GM19023 (cell line): ENCODE data around the gene CXCL11.
"Not testable (repeated sequence)": the region's sequence is repeated elsewhere in the genome, so short reads cannot be mapped to it uniquely, and the experiment has no call there.

Experiments
- ATAC-seq: cut with Tn5 transposase; IDR thresholded peaks from one replicate; pipeline ENCODE4 v1.9.1; 2021; ENCODE audit warnings: mild to moderate bottlenecking, moderate library complexity; ENCODE audit not compliant: unreplicated experiment

CXCL11 gene

DNA sequence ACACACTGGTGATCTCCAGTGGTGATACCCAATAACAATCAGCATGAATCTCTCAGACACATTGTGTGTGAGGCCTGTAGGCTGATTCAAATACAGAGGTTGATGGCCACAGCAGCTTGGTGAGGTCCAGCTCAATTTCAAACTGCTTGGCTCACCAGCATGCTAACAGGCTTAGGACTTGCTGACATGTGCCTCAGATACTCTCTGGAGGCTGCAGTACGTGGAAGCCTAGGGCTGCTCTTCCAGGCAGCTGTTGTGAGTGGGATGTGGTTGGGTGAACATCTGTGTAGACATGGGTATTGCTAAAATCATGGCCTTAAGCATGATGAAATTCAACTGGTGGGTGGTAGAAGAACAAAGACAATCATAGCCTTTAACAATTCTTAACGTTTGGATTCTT is 32.8 kb downstream of the CXCL11 start:
- ATAC-seq, result no peak

DNA sequence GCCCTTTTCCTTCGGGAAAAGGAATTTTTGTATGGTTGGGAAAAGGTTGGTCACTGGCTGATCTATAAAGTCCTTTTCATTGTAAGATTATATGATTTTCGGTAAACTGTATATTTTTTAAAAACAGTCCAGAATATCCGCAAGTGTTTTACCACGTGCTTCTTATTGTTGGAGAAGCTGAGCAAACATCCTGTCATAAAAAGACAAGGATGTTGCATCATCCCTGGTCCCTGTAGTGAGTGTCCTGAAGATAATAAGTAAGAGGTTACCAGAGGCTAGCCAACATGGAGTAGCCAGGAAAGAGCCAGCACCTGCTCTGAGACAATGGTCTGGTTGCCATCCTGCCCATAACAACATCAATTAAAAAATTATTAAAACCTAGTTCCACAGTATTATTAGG is 33.7 kb downstream of the CXCL11 start:
- ATAC-seq, result no peak

DNA sequence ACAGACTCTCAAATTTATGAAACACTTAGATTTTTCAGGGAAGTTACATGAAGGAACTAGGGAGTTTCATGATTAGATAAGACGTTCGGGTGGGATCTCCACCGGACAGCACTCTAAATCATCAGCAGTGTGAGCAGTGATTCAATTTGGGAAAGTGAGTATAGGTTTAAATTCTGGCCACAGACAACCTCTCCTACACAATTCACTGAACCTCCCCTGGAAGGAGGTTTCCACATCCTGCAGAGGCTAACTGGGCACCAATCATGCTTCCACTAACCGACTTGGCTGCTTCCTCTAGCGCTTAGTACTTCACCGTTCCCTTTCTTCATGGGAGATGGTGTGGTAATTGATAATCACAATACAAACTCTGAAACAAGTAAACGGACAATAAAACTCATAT is 34.2 kb downstream of the CXCL11 start:
- ATAC-seq, result no peak

DNA sequence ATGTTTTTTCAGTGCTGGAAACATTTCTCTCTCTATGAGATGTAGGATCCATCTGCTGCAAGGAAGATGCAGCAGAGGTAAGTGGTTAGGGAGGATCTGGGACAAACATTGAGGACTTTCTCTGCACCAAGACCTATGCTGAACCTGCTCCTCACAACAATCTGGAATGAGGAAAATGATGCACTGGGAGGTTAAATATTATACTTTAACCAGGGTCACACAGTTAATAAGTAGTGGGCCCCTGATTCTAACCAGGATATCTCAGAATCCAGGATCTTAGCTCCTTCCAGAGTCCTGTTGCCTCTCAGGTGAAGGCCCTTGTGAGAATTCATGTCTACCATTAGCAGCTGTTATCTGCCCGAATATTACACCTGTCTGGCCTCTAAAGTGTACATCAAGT is 35.6 kb downstream of the CXCL11 start:
- ATAC-seq, result no peak

DNA sequence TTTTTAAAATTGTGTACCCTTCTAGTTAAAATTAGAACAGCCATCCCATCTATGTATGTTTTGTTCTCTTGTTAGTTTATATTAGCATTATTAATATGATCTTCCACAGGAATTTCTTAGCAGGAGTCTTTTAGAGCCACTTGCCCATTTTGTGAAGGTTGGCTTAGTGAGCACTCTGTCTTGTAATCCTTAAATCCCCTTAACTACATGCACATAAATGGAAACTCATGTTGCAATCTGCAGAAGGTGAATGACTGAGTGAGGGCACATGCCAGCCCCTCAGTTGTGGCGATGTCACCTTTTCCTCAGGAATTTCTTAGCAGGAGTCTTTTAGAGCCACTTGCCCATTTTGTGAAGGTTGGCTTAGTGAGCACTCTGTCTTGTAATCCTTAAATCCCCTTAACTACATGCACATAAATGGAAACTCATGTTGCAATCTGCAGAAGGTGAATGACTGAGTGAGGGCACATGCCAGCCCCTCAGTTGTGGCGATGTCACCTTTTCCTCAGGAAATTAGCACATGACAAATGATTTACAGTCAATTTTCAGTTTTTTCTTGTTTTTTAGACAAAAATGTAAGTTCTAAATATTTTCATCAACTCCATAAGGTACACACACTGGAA is 37.2 kb downstream of the CXCL11 start:
- ATAC-seq, result not testable (repeated sequence)

DNA sequence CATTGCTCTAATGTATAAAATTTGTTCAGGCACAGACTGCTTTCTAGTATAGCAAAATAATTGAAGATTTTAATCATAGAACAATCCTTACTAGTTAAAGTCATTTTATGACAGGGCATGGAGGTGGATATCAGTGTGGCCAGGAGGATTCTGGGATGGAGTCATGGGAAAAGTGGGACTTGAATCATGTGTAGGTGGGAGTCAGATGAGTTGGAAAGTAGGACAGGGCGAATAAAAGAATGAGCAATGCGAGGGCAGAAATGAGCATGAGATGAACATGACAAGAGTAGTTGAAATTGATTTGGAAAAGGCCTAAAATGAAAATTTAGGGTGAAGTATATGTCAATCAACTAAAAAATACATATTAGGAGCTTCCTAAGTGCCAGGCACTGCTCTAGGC is 37.9 kb downstream of the CXCL11 start:
- no peak for ATAC-seq

DNA sequence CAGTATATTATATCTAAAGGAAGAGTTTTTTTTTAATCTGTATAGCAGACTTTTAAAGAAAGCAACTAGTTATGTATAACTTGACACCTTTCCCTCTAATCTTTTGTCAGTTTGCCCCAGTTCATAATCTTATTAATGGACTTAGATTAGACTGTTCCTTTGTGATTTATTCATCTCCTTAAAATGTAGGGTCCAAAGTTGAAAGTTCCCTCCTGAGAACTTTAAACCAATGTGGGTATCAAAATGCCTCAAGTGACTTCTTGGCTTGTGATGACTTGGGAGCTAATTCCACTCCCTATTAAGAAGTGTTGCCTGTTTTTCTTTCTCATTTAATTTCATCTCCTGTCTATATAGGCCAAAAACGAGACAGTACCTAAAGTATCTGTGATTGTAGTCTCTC is 38.8 kb downstream of the CXCL11 start:
- ATAC-seq, result no peak

DNA sequence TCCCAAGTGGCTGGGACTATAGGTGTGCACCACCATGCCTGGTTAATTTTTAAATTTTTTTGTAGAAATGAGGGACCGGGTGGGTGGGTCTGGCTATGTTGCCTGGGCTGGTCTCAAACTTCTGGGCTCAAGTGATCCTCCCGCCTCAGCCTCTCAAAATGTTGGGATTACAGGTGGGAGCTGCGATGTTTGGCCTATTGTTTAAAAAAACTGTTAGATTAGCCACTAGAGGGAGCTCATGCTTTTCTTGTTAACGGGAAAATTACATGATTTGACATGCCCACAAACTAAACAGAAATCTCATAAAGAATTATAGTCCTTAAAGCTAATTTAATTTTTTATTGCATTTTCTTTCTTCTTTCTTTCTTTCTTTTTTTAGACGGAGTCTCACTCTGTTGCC is 40.1 kb downstream of the CXCL11 start:
- no peak for ATAC-seq

DNA sequence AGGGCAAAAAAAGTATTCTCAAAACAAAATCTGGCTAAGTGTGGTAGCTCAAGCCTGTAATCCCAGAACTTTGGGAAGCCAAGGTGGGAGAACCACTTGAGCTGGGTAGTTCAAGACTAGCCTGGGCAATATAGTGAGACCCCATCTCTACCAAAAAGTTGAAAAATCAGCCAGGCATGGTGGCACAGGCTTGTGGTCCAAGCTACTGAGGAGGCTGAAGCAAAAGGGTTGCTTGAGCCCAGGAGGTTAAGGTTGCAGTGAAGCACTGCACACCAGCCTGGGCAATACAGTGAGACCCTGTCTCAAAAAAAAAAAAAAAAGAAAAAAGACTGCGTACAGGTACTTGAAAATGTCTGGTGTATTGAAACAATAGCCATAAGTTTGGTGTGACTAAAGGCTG is 43.4 kb downstream of the CXCL11 start:
- ATAC-seq, result no peak

DNA sequence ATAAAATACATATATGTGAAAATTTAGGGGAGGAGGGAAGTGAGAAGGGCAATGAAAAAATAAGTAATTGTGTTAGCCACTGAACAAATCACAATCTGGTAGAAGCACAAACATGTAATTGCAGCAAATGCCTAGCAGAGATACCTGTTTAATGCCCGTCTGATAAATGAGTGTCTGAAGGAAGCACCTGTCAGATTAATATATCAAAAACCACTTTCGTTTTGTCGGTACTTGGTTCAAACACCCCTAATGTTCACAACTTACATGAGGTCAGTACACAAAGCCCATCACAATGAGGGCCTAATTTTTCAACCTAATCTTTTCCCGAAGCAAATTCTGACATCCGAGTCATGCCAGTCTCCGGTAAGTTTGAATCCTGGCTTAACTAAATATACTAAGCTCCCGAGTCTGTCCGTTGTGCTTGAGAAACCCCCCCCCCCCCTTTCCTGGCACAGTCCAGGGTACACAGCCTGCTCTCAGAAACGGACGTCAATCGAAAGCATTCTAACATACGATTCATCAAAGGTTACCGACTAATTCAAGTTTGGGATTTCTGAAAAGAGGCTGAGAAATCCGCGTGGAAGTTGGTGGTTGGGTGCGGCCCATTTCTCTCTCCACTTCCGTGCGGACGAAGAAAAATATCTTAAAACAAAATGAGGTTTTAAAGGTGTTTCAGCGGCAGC is 45.9 kb downstream of the CXCL11 start:
- peak; percentile 5 for ATAC-seq

DNA sequence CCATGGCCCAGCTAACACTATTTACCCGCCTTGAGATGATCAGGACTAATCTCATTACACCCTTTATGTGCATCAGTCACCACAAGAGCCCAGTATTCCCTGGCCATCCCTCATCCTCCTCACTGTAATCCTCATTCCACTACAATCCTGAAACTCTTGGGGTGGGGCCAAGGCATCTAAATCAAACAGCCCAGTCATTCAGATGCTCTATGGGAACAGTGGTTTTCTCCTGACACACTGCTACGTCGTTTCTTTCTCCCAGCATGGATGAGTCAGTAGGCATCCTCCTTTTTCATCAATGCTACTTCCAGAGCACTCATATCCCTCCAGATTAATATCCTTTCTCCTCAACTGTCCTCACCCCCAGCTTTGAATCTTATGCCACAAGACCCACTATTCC is 50.8 kb downstream of the CXCL11 start:
- ATAC-seq, result no peak
